ENCODE data around the gene RAB40C.

RAB40C gene

DNA sequence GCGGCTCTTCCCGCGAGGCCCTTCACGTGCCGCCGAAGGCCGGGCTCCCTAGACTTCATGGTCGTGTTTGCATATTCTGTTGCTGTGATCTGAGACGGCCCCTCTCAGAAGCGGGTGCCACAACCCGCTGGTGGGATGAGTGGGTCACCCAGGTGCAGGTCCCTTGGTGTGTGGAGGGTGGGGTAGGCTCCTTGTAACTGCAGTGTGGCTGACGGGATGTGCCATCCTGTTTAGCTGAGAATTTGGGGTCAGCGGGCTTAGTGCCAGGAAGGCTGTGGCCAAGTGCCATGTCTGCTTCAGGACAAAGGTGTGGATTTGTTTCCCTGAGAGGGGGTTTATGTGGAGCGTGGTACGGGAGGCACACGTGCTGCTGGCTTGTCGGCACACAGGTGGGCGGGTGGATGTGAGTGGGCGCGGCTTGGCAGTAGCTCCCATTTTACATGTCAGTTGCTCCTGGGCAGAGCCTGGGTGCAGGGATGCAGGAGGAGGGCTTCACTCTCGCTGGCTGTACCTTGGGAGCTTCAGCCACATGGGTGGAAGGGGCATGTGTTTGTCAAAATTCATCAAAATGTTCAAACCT lies 31.8 kb downstream of the RAB40C start:
- Histone ChIP-seq H3K27ac (ENCODE audit: low read depth, low read length, severe bottlenecking) (no peak overlapping the region), H3K36me3 (ENCODE audit: control insufficient read depth, insufficient read depth, low read length) (peaks cover 13% of the 10 kb centered on the region), H3K4me3 (ENCODE audit: extremely low read depth, insufficient read depth, low read length, poor library complexity, severe bottlenecking) (no peak overlapping the region), H3K9me3 (ENCODE audit: control insufficient read depth, low read length) (no peaks in the 10 kb centered on the region), H3K4me1 (ENCODE audit: control insufficient read depth, insufficient read depth, low read length, poor library complexity, severe bottlenecking) (peaks cover 11% of the 10 kb centered on the region)
- WGBS, 2 experiments (ENCODE audit: insufficient coverage in 2 of 2) = 94 to 95% methylated on average over 18 to 21 of the region's 21 CpGs

DNA sequence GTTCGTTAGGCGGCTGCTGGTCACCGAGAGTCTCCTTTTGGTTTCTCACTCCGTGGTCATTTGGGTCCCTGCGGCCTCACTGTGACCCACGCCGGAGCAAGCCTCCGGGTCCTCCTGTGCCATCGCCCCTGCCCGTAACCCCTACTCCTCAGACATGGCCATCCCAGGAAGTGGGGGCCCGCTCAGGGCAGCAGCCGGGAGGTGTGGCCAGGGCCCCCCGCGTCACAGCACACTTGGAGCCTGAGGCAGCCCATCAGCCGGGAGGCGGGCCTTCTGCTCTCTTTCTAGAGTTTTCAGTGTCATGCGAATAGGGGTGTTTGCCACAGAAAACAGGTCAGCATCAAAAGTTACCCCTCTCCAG lies 33.0 kb downstream of the RAB40C start:
- no peak overlapping the region for H3K27ac ChIP-seq (ENCODE audit: low read depth, low read length, severe bottlenecking)
- peaks cover 15% of the 10 kb centered on the region for H3K4me1 ChIP-seq (ENCODE audit: control insufficient read depth, insufficient read depth, low read length, poor library complexity, severe bottlenecking)
- WGBS, 2 experiments (ENCODE audit: insufficient coverage in 2 of 2) = 91 to 92% methylated on average over 15 to 16 of the region's 17 CpGs

DNA sequence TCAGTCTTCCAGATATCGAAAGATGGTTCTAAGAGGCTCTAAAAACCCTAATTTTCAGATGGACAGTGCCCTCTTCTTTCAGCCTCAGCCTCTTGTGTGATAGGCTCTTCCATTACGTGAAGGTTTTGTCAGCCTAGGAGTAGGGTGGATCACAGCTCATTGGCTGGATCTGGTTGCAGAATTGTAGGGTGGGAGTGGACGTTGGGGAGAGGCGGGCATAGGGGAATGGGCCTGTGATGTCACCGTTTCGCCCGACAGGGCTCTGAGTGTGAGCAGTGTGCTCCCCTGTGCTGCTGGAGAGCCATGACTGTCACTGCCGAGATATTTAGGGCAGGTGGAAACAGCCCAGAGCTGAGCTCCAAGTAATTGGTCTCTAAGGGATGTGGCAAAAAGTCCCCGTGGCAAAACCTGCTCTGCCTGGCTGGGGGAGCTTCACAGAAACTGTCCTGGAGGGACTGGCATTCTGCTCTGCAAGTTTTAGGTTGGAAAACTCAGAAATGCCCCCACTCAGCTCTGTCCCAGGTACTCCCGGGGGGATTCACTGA lies 34.7 kb downstream of the RAB40C start:
- peaks cover 28% of the 10 kb centered on the region for H3K36me3 ChIP-seq (ENCODE audit: control insufficient read depth, insufficient read depth, low read length)
- no peaks in the 10 kb centered on the region for H3K9me3 ChIP-seq (ENCODE audit: control insufficient read depth, low read length)
- no peak overlapping the region for H3K27ac ChIP-seq (ENCODE audit: low read depth, low read length, severe bottlenecking)
- peaks cover 29% of the 10 kb centered on the region for H3K4me1 ChIP-seq (ENCODE audit: control insufficient read depth, insufficient read depth, low read length, poor library complexity, severe bottlenecking)
- 94 to 96% methylated on average over 10 of the region's 10 CpGs for WGBS, 2 experiments (ENCODE audit: insufficient coverage in 2 of 2)
- no peak overlapping the region for H3K4me3 ChIP-seq (ENCODE audit: extremely low read depth, insufficient read depth, low read length, poor library complexity, severe bottlenecking)

More for the DNA sequence above, 33.0 kb downstream of the RAB40C start:
- Histone ChIP-seq H3K4me3 (ENCODE audit: extremely low read depth, insufficient read depth, low read length, poor library complexity, severe bottlenecking) (no peak overlapping the region), H3K36me3 (ENCODE audit: control insufficient read depth, insufficient read depth, low read length) (peaks cover 20% of the 10 kb centered on the region), H3K9me3 (ENCODE audit: control insufficient read depth, low read length) (no peaks in the 10 kb centered on the region)

DNA sequence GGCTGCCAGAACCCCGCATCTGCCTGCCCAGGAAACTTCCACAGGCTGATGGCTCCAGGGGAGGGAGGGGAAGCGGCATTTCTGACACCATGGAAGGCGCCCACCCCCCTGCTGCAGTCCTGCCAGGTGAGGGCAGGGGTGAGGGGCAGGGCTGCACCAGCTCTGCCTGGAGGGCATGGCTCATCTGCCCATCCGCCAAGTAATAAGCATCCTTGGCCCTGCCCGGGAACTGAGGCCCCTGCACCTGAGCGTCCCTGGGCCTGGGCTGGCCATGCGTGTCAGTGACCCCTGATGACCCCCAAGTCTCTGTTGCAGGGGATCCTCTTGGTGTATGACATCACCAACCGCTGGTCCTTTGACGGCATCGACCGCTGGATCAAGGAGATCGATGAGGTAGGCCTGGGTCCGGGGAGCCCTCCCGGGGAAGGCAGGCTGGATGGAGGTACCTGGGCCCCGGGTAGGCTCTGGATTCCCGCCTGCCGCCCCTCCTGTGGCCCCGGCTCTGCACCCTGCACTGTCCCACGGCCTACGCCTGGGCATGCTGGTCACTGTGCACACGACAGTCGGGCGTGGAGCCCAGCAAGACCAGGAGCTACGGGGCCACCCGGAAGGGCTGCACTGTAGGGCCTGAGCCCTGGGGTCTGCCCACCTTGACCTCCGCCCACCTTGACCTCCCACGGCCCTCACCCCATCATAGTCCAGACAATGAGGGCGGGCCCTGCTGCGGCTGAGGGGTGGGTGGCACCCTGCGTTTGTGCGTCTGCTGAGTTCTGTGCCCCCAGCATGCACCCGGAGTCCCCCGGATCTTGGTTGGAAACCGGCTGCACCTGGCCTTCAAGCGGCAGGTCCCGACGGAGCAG lies 35.5 kb downstream of the RAB40C start:
- peaks cover 37% of the 10 kb centered on the region for H3K4me1 ChIP-seq (ENCODE audit: control insufficient read depth, insufficient read depth, low read length, poor library complexity, severe bottlenecking)
- H3K4me3 ChIP-seq (ENCODE audit: extremely low read depth, insufficient read depth, low read length, poor library complexity, severe bottlenecking) = no peak overlapping the region
- H3K36me3 ChIP-seq (ENCODE audit: control insufficient read depth, insufficient read depth, low read length) = peaks cover 28% of the 10 kb centered on the region
- no peaks in the 10 kb centered on the region for H3K9me3 ChIP-seq (ENCODE audit: control insufficient read depth, low read length)
- no peak overlapping the region for H3K27ac ChIP-seq (ENCODE audit: low read depth, low read length, severe bottlenecking)
- 93 to 94% methylated on average over 35 to 37 of the region's 37 CpGs for WGBS, 2 experiments (ENCODE audit: insufficient coverage in 2 of 2)

DNA sequence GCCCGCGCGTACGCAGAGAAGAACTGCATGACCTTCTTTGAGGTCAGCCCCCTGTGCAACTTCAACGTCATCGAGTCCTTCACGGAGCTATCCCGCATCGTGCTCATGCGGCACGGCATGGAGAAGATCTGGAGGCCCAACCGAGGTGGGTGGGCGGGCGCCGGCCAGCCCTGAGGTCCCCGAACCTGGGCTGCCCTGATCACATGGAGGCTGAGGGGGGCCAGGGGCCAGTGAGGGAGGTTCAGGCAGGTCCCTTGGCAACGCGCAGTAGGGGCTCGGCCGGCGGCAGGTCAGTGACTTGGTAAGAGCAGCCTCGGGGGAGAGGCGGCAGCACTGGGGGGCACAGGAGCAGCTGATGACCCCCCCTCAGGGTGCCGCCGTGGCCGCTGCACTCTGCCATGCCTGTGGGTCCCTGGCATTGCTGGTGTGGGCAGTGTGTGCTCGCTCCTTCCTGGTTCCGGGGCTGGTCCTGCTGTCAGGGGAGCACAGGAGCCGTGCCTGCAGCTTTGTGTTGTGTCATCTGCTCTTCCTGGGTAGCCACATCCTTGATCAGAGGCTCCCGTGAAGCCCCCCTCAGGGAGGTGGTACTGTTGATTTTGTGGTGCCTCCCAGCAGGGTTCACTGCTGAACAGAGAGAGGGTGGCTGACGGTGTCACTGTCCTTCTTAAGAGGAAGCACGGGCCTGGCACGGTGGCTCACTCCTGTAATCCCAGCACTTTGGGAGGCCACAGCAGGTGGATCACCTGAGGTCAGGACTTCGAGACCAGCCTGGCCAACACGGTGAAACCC lies 36.3 kb downstream of the RAB40C start:
- WGBS, 2 experiments (ENCODE audit: insufficient coverage in 2 of 2) = 93 to 97% methylated on average over 34 to 35 of the region's 35 CpGs
- H3K4me3 ChIP-seq (ENCODE audit: extremely low read depth, insufficient read depth, low read length, poor library complexity, severe bottlenecking) = no peak overlapping the region
- H3K27ac ChIP-seq (ENCODE audit: low read depth, low read length, severe bottlenecking) = peak overlapping the region; percentile 68
- no peaks in the 10 kb centered on the region for H3K9me3 ChIP-seq (ENCODE audit: control insufficient read depth, low read length)
- H3K4me1 ChIP-seq (ENCODE audit: control insufficient read depth, insufficient read depth, low read length, poor library complexity, severe bottlenecking) = peaks cover 45% of the 10 kb centered on the region
- H3K36me3 ChIP-seq (ENCODE audit: control insufficient read depth, insufficient read depth, low read length) = peaks cover 28% of the 10 kb centered on the region

DNA sequence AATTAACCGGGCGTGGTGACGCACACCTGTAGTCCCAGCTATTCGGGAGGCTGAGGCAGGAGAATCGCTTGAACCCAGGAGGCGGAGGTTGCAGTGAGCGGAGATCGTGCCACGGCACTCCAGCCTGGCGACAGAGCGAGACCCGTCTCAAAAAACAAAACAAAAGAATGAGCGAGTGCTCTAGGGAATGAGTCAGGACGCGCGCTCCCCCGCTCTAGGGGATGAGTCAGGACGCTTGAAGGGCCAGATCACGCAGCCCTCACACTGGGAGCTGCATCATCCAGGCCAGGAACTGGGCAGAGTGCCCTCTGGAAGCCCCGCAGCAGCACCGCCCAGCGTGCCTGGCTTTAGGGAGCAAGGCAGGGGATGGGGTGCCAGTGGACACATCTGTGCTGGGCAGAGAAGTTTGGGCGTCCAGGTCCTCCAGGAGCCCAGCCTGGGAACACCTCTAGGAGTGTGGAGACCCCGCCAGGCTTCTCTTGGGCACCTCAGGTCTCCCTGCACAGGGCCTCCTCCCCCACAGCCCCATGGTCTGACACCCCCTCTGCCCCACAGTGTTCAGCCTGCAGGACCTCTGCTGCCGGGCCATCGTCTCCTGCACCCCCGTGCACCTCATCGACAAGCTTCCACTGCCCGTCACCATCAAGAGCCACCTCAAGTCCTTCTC lies 37.1 kb downstream of the RAB40C start:
- H3K27ac ChIP-seq (ENCODE audit: low read depth, low read length, severe bottlenecking) = peak overlapping the region; percentile 68
- H3K36me3 ChIP-seq (ENCODE audit: control insufficient read depth, insufficient read depth, low read length) = peaks cover 28% of the 10 kb centered on the region
- peaks cover 42% of the 10 kb centered on the region for H3K4me1 ChIP-seq (ENCODE audit: control insufficient read depth, insufficient read depth, low read length, poor library complexity, severe bottlenecking)
- 86 to 89% methylated on average over 27 to 28 of the region's 29 CpGs for WGBS, 2 experiments (ENCODE audit: insufficient coverage in 2 of 2)
- H3K9me3 ChIP-seq (ENCODE audit: control insufficient read depth, low read length) = no peaks in the 10 kb centered on the region
- H3K4me3 ChIP-seq (ENCODE audit: extremely low read depth, insufficient read depth, low read length, poor library complexity, severe bottlenecking) = no peak overlapping the region

DNA sequence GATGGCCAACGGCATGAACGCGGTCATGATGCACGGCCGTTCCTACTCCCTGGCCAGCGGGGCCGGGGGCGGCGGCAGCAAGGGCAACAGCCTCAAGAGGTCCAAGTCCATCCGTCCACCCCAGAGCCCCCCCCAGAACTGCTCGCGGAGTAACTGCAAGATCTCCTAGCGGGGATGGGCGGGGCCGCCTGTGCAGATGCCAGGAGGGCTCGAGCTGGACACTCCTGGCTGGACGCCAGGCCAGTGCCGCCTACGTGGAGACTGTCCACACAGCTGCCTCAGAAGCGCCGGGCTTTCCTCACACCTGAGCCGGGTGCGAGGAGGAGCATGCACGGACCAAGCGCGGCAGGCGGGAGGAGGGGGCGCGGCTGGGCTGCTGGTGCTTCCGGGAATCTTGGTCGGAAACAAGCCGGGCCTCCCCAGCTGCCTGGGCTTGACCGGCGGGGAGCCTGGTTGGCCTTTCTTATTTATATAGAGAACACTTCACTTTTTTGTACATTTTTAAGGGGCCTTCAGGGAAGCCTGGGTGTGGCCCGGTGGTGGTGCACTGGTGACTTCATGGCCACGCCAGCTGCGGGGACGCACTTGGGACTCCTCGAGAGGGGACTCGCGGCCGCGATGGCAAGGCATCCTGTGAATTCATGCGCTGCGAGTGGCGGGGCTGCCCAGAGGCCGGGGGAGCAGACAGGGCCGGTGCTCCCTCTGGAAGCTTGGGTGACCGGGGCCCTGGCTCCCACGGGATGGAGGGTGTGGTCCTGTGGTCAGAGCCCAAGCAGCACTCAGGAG lies 37.8 kb downstream of the RAB40C start:
- Histone ChIP-seq H3K9me3 (ENCODE audit: control insufficient read depth, low read length) (no peaks in the 10 kb centered on the region), H3K36me3 (ENCODE audit: control insufficient read depth, insufficient read depth, low read length) (peaks cover 34% of the 10 kb centered on the region), H3K4me3 (ENCODE audit: extremely low read depth, insufficient read depth, low read length, poor library complexity, severe bottlenecking) (no peak overlapping the region), H3K27ac (ENCODE audit: low read depth, low read length, severe bottlenecking) (no peak overlapping the region), H3K4me1 (ENCODE audit: control insufficient read depth, insufficient read depth, low read length, poor library complexity, severe bottlenecking) (peaks cover 36% of the 10 kb centered on the region)
- 94 to 97% methylated on average over 40 to 45 of the region's 50 CpGs for WGBS, 2 experiments (ENCODE audit: insufficient coverage in 2 of 2)

DNA sequence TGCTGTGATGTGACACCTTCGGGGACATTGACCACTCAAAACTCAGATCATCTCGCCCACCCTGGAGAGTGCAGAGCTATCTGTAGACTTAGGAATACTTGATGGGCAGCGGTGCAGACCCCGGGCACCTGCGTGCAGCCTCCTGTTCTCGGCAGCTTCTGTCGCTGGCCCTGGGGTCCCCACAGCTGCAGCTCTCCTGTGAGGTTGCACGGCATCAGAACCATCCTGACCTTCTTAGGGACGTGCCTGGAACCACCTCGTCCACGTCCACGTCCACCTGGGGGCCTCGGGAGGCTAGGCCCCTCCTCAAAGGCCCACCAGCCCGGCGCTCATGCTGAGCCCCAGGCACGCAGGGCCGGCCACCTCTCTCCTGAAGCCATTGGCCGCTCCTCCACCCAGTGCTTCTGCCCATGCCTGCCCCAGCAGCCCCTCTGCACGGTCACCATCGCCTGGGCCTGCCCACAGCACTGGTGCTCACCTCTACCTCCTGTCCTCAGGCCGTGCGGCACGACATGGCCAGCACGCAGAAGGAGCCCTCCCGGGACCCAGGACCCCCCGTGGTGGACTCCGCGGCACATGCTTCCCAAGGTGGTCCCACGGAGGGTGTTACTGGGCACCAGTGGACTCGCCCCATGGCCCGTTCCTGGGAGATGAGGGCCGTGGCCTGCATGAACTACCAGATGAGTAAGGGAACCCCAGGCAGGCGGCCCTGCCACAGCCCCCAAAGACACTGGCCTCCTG lies 38.6 kb downstream of the RAB40C start:
- Histone ChIP-seq H3K9me3 (ENCODE audit: control insufficient read depth, low read length) (no peaks in the 10 kb centered on the region), H3K36me3 (ENCODE audit: control insufficient read depth, insufficient read depth, low read length) (peaks cover 40% of the 10 kb centered on the region), H3K4me3 (ENCODE audit: extremely low read depth, insufficient read depth, low read length, poor library complexity, severe bottlenecking) (no peak overlapping the region), H3K27ac (ENCODE audit: low read depth, low read length, severe bottlenecking) (peak overlapping the region; percentile 94), H3K4me1 (ENCODE audit: control insufficient read depth, insufficient read depth, low read length, poor library complexity, severe bottlenecking) (peaks cover 36% of the 10 kb centered on the region)
- 93% methylated on average over 25 to 33 of the region's 33 CpGs for WGBS, 2 experiments (ENCODE audit: insufficient coverage in 2 of 2)

DNA sequence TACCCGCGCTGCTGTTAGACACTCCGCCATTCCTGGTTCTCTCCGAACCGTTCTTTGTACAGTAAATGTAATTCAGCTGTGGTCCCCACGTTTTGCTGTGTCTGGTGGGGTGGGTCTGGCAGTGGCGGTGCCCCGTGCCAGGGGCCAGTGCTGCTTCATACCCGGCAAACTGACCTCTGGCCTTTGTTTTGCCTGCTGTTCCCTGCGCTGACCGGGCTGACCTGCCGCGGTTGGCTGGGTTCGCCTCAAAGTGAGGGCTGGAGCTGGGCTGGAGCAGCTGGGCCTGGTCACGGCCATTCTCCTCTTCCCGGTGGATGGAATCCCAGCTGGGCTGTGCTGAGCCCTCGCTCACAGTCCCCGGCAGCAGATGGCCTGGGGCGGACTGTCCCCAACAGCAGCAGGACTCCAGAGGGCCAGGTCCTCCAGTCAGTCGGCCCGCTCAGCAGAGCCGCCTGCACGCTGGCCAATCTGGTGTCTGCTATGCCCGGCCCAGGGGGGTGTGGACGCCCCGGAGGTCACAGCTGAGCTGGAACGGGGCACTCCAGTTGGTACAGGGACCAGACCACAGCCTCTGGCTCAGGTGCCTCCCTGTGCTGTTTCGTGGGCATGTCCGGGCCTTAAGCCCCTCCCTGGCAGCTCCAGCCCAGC lies 39.4 kb downstream of the RAB40C start:
- Histone ChIP-seq H3K27ac (ENCODE audit: low read depth, low read length, severe bottlenecking) (peak overlapping the region; percentile 94), H3K36me3 (ENCODE audit: control insufficient read depth, insufficient read depth, low read length) (peaks cover 48% of the 10 kb centered on the region), H3K4me1 (ENCODE audit: control insufficient read depth, insufficient read depth, low read length, poor library complexity, severe bottlenecking) (peaks cover 36% of the 10 kb centered on the region), H3K9me3 (ENCODE audit: control insufficient read depth, low read length) (no peaks in the 10 kb centered on the region), H3K4me3 (ENCODE audit: extremely low read depth, insufficient read depth, low read length, poor library complexity, severe bottlenecking) (no peak overlapping the region)
- WGBS, 2 experiments (ENCODE audit: insufficient coverage in 2 of 2) = 64 to 69% methylated on average over 27 to 28 of the region's 29 CpGs

Measured in mesodermal cell (in vitro differentiated cells).